Right atrium auricular region (tissue), 2 donors: ENCODE measurements around the gene TGM2. TPM values are rescaled to one million over a fixed set of nuclear protein-coding genes. Genes with fewer than 3 reads are reported as not detected.

ENCODE experiments used
- DNase-seq: peaks from one replicate; pipeline ENCODE4 v3.0.0-alpha.2; 2019; ENCODE audit warnings: low spot score
- H3K27ac ChIP-seq, 2 donors: fragments of 200-600 bp; sonication (generic); 1 replicate in 1 of 2; 2 replicates in 1 of 2; pipeline ENCODE4 v1.5.1; 2016 to 2019
- H3K27me3 ChIP-seq, 2 donors: fragments of 200-600 bp; sonication (generic); one replicate each; pipeline versions ENCODE4 v1.5.1 to v1.6.0; 2017 to 2019
- H3K36me3 ChIP-seq: fragments of 200-600 bp; sonication (generic); one replicate; pipeline ENCODE4 v1.5.1; 2016
- H3K4me1 ChIP-seq, 2 donors: fragments of 200-600 bp; sonication (generic); one replicate each; pipeline versions ENCODE4 v1.5.1 to v1.6.0; 2017 to 2019
- H3K4me3 ChIP-seq, 2 donors: fragments of 200-600 bp; sonication (generic); 1 replicate in 1 of 2; 2 replicates in 1 of 2; pipeline ENCODE4 v1.5.1; 2017 to 2019; ENCODE audit warnings: mild to moderate bottlenecking in 1 of 2, moderate library complexity in 1 of 2
- H3K9me3 ChIP-seq, 2 donors: fragments of 200-600 bp; sonication (generic); one replicate each; pipeline ENCODE4 v1.5.1; 2019
- total RNA-seq, 2 donors: library from RNA; depleted of rRNA; stranded (reverse); fragments of >200 nt; gene quantifications; one replicate each; pipeline ENCODE4 v1.1.0, GENCODE V29; 2016
- TF ChIP-seq, protein P1 (sequence below), 2 donors: fragments of 200-600 bp; sonication (generic); IDR thresholded peaks; one replicate each; pipeline ENCODE4 v1.5.1; 2019; ENCODE audit warnings: antibody characterized with exemption in 2 of 2

Gene TGM2
- total RNA-seq, 2 donors from 2014 or later: 680 to 1,303 TPM

DNA sequence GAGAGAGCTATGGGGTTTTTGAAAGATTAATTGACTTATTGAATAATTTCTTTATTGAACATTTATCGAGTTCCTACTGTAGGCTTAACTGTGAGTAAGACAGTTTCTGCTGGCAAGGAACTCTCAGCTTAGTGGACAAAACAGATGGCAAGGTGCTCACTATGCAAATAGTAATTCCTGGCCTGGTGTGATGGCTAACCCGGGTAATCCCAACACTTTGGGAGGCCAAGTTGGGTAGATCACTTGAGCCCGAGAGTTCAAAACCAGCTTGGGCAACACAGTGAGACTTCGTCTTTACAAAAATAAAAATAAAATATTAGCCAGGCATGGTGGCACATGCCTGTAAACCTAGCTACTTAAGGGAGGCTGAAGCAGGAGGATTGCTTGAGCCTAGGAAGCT, 13.5 kb upstream of the TGM2 start:
- Histone ChIP-seq H3K27ac (no peak overlapping the region), H3K4me1 (peaks cover 0 to 5% of the 10 kb centered on the region in 2 donors), H3K27me3 (no peaks in the 10 kb centered on the region), H3K36me3 (no peaks in the 10 kb centered on the region), H3K4me3 (no peak overlapping the region), H3K9me3 (no peaks in the 10 kb centered on the region)
- no peak for DNase-seq
- TF ChIP-seq, protein P1, sequence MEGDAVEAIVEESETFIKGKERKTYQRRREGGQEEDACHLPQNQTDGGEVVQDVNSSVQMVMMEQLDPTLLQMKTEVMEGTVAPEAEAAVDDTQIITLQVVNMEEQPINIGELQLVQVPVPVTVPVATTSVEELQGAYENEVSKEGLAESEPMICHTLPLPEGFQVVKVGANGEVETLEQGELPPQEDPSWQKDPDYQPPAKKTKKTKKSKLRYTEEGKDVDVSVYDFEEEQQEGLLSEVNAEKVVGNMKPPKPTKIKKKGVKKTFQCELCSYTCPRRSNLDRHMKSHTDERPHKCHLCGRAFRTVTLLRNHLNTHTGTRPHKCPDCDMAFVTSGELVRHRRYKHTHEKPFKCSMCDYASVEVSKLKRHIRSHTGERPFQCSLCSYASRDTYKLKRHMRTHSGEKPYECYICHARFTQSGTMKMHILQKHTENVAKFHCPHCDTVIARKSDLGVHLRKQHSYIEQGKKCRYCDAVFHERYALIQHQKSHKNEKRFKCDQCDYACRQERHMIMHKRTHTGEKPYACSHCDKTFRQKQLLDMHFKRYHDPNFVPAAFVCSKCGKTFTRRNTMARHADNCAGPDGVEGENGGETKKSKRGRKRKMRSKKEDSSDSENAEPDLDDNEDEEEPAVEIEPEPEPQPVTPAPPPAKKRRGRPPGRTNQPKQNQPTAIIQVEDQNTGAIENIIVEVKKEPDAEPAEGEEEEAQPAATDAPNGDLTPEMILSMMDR (IDR thresholded peaks at IDR 0.05): no peak

DNA sequence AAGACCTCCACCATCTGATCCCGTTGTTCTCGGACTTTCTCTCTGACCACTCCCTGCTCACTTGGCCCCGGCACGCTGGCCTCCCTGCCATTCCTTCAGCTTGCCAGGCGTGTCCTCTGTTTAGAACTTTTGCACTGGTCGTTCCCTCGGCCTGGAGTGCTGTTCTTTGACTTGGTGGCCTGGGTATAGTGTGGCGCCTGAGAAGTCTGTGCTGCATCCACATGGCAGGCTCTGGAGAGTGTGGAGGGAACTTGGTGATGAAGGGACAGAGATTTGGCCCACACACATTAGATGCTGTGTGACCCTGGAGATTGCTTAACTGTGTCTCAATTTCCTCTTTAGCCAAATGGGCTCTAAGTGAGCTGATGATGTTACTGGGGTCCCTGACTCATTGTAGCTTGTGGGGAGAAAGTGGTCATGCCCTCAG, 13.0 kb upstream of the TGM2 start:
- no peaks in the 10 kb centered on the region for H3K9me3 ChIP-seq
- no peaks in the 10 kb centered on the region for H3K36me3 ChIP-seq
- no peaks in the 10 kb centered on the region for H3K27me3 ChIP-seq
- H3K27ac ChIP-seq: no peak overlapping the region
- H3K4me3 ChIP-seq: no peak overlapping the region
- DNase-seq: no peak
- TF ChIP-seq, protein P1 (IDR thresholded peaks at IDR 0.05): no peak
- peaks cover 0 to 10% of the 10 kb centered on the region in 2 donors for H3K4me1 ChIP-seq

DNA sequence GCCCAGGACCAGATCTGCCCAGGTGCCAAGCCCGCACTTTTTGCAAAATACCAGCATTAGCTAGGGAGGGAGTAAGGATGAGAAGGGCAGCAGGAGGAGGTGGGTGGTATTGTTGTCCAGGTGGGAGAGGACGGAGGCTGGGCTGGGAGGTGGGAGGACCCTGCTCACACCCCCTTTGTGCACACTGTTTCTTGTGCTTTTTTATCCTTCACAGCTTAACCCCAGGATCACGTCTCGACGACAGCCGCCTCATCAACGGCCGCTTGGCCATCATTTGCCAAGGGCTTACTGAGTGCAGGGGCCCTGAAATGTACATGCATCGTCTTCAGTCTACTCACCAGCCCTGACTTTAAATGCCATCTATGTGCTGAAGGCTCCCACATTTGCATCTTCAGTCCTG, 12.1 kb upstream of the TGM2 start:
- Histone ChIP-seq H3K9me3 (no peaks in the 10 kb centered on the region), H3K27me3 (no peaks in the 10 kb centered on the region), H3K4me3 (no peak overlapping the region), H3K4me1 (peaks cover 0 to 16% of the 10 kb centered on the region in 2 donors), H3K27ac (no peak overlapping the region), H3K36me3 (no peaks in the 10 kb centered on the region)
- DNase-seq: no peak
- TF ChIP-seq, protein P1 (IDR thresholded peaks at IDR 0.05): no peak

DNA sequence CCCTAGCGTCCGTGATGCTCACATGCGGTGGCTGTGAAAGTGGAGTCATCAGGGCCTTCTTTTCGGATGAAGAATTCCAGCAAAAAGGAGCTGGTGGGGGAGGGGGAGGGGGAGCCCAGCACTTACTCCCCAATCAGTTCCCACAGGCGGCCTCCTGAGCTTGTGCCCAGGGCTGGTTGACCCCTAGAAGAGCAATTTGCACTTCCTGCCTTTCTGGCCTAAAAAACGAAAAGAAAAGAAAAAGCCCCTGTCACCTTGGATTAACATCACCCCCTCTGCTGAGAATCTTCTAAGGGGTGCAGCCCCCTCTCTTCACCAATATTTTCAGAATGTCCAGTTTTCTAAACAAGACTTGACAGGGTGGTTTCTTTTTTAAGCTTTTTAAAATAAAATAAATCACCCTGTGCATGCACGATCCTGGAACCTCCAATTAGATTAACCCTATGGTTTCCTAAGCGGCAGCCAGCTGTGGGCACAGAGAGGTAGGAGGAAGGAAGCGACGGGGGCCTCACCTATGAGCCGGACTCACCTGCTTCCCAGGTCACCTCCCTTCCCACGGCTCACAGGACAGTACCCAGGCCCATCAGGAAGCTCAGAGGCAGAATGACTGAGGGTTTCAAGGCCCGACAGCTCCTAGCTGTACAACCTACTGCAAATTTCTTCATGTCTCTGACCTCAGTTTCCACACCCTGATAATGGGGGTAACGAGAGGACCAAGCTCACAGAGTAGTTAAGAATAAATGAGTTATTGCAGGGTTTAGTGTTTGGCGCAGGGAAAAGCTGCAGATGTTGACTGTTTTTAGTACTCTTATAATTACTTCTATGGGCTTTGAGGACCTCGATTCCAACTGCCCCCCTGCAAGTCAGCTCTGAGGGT, 10.5 kb upstream of the TGM2 start:
- H3K4me1 ChIP-seq: peaks cover 0 to 30% of the 10 kb centered on the region in 2 donors
- TF ChIP-seq, protein P1 (IDR thresholded peaks at IDR 0.05): no peak

DNA sequence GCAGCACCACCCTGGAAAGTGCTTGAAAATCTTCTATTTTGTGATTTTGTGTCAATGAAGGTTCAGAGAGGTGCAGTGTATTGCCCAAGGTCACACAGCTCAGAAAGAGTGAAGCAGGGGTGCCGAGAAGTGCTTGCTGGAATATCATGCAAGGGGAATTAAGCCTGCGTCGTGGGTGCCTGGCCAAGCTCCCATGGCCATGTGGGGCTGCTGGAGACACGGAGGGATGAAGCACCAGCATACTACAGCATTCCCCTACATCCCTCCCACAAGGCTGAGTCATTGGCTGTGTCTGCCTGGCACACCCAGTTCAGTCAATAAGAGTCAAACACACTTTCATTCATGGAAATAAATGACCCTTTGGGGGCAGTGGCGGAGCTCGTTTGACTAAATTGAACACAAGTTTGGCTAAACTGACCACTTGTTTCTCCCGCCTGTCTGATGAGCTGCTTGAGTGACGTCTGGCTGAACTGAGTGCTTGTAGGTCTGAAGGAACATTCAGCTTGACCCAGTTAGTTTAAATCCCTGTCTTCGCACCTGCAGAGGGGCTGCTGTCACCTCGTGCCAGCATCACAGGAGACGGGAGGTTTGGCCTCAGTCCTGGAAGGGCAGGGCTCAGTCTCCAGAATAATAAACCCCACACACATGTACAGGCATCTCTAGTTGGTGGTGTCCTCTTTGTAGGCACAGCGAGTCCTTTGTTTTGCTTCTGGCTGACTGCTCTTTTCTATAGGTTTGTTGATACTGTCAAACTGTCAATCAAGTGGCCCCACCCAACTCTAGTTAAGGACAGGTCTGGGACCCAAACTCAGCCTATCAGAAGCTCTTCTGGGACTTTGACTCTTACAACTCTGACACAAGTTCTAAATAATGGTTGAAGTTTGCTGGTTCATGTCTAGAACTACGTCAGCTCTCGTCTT, 8.4 kb upstream of the TGM2 start:
- H3K36me3 ChIP-seq: no peaks in the 10 kb centered on the region
- TF ChIP-seq, protein P1 (IDR thresholded peaks at IDR 0.05): peak in 1 of 2 donors; percentile 14
- peaks cover 0 to 44% of the 10 kb centered on the region in 2 donors for H3K4me1 ChIP-seq
- H3K4me3 ChIP-seq: no peak overlapping the region
- no peaks in the 10 kb centered on the region for H3K27me3 ChIP-seq
- no peaks in the 10 kb centered on the region for H3K9me3 ChIP-seq
- peak overlapping the region; percentile 60 to 65 for H3K27ac ChIP-seq
- DNase-seq: peak; percentile 91

More for the DNA sequence above, 10.5 kb upstream of the TGM2 start:
- Histone ChIP-seq H3K36me3 (no peaks in the 10 kb centered on the region), H3K27ac (no peak overlapping the region), H3K27me3 (no peaks in the 10 kb centered on the region), H3K9me3 (no peaks in the 10 kb centered on the region), H3K4me3 (no peak overlapping the region)
- DNase-seq: no peak
